ENCODE data around the gene ATP2C2.
"Not testable (repeated sequence)": the region's sequence is repeated elsewhere in the genome, so short reads cannot be mapped to it uniquely, and the experiment has no call there.

ATP2C2 gene

DNA sequence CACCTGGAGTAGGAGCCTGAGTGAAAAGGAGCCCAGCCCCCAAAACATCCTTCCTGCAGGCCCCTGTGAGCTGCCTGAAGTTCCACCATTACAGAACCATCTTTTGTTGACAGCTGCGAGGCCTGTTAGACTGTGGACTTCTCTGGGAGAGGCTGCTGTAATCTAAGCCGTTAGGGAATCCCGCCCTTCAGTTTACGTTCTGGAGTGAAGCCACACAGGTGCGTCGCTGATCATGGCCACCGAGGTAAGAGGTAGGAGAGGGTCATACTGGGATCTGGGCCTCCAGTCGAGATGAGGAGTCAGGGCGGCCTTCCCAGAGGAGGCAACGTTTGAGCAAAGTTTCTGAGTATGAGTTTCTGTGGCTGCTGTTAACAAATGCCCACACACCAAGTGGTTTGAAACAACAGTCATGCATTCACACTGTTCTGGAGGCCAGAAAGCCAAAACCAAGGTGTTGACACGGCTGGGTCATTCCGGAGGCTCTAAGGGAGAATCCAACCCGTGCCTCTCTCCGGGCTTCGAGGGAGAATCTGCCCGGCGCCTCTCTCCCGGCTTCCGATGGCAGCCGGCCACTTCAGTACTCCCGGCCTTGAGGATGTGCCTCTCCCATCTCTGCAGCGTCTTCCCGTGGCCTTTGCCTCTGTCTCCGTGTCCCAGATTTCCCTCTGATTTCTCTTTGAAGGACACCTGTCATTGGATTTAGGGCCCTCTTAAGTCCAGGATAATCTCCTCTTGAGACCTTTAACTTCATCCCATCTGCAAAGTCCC lies 26.6 kb upstream of the ATP2C2 start:
- 91 to 93% methylated on average over 19 to 24 of the region's 24 CpGs for WGBS, 2 experiments (ENCODE audit: insufficient coverage in 2 of 2)
- H3K4me3 ChIP-seq (ENCODE audit: extremely low read depth, insufficient read depth, low read length, poor library complexity, severe bottlenecking), result no peak overlapping the region
- peaks cover 9% of the 10 kb centered on the region for H3K9me3 ChIP-seq (ENCODE audit: control insufficient read depth, low read length)
- no peak overlapping the region for H3K27ac ChIP-seq (ENCODE audit: low read depth, low read length, severe bottlenecking)
- H3K36me3 ChIP-seq (ENCODE audit: control insufficient read depth, insufficient read depth, low read length), result no peaks in the 10 kb centered on the region
- H3K4me1 ChIP-seq (ENCODE audit: control insufficient read depth, insufficient read depth, low read length, poor library complexity, severe bottlenecking), result no peaks in the 10 kb centered on the region

DNA sequence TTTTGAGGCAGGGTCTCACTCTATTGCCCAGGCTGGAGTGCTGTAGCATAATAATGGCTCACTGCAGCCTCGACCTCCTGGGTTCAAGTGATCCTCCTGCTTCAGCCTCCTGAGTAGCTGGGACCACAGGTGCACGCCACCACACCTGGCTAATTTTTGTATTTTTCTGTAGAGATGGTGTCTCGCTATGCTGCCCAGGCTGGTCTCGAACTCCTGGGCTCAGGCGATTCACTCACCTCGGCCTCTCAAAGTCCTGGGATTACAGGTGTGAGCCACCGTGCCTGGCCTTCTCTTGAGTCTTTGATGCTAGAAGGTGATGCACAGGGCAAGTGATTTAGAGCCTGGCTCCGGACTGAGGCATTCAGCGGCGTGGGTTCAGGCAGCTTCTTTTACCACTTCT lies 24.5 kb upstream of the ATP2C2 start:
- not testable (repeated sequence) for H3K9me3 ChIP-seq (ENCODE audit: control insufficient read depth, low read length); H3K36me3 ChIP-seq (ENCODE audit: control insufficient read depth, insufficient read depth, low read length); H3K27ac ChIP-seq (ENCODE audit: low read depth, low read length, severe bottlenecking); H3K4me1 ChIP-seq (ENCODE audit: control insufficient read depth, insufficient read depth, low read length, poor library complexity, severe bottlenecking); H3K4me3 ChIP-seq (ENCODE audit: extremely low read depth, insufficient read depth, low read length, poor library complexity, severe bottlenecking)
- 94% methylated on average over 3 to 8 of the region's 10 CpGs for WGBS, 2 experiments (ENCODE audit: insufficient coverage in 2 of 2)

DNA sequence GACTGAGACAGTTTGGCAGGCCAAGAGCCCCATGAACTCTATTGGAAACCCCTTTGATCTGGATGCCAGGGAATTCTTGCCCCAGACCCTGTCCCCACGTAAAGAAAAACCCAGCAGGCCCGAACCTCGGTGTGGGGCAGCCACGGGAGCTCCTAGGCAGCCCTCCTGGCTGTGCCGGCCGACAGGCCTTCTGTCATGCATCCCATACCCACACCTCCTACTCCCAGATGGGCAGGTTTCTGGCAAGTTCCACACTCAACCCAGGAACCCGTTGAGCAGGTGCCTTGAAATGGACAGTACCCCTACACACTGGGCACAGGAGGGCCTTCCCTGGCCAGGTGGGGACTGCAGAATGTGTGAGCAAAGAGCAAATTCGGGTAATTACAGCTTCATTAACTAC lies 23.6 kb upstream of the ATP2C2 start:
- H3K9me3 ChIP-seq (ENCODE audit: control insufficient read depth, low read length), result no peaks in the 10 kb centered on the region
- H3K36me3 ChIP-seq (ENCODE audit: control insufficient read depth, insufficient read depth, low read length), result no peaks in the 10 kb centered on the region
- no peak overlapping the region for H3K27ac ChIP-seq (ENCODE audit: low read depth, low read length, severe bottlenecking)
- H3K4me3 ChIP-seq (ENCODE audit: extremely low read depth, insufficient read depth, low read length, poor library complexity, severe bottlenecking), result no peak overlapping the region
- no peaks in the 10 kb centered on the region for H3K4me1 ChIP-seq (ENCODE audit: control insufficient read depth, insufficient read depth, low read length, poor library complexity, severe bottlenecking)
- WGBS, 2 experiments (ENCODE audit: insufficient coverage in 2 of 2), result 86 to 91% methylated on average over 4 to 7 of the region's 8 CpGs

DNA sequence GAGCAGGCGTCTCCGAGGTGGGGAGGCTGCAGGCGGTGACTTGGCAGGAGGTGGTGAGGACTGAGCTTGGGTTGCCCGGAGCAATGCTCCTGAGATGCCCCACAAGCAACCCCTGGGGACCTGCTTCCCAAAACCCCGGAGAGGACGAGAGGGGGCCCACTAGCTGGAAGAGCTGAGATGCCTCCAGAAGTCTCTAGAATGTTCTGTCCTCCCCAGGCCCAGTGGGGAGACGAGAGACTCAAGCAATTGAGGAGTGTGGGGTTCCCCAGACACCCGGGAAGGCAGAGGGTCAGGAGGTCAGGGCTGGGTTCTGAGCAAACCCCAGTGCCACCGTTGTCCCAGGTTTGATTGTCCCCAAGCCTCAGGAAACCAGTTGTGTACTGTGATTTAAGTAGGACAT lies 21.2 kb upstream of the ATP2C2 start:
- no peaks in the 10 kb centered on the region for H3K36me3 ChIP-seq (ENCODE audit: control insufficient read depth, insufficient read depth, low read length)
- H3K4me3 ChIP-seq (ENCODE audit: extremely low read depth, insufficient read depth, low read length, poor library complexity, severe bottlenecking), result no peak overlapping the region
- H3K4me1 ChIP-seq (ENCODE audit: control insufficient read depth, insufficient read depth, low read length, poor library complexity, severe bottlenecking), result no peaks in the 10 kb centered on the region
- H3K9me3 ChIP-seq (ENCODE audit: control insufficient read depth, low read length), result no peaks in the 10 kb centered on the region
- H3K27ac ChIP-seq (ENCODE audit: low read depth, low read length, severe bottlenecking), result no peak overlapping the region
- WGBS, 2 experiments (ENCODE audit: insufficient coverage in 2 of 2), result 91 to 92% methylated on average over 7 to 9 of the region's 9 CpGs

DNA sequence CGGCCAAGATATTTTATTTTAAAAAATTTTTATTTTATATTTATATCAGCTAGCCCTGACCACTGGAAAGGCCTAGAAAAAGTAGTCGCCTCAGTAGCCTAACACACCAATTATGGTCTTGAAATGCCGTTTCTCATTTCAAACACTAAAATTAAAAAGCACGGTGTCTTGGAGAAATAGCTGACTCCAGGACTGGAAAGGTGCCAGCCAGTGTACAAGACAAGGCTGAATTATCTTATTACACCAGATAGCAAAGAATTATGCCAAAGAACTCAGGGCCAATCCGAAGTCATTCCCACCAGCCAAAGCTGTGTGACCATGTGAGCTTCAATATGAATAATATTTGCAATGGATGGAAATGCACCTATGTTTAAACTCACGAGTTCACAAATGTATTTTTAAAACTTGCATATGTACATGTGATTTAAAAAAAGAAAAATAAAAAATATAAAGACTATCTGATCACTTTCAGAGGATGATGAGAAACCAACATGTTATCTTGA lies 19.9 kb upstream of the ATP2C2 start:
- 83 to 100% methylated on average over 2 to 4 of the region's 6 CpGs for WGBS, 2 experiments (ENCODE audit: insufficient coverage in 2 of 2)
- Histone ChIP-seq H3K9me3 (ENCODE audit: control insufficient read depth, low read length) (no peaks in the 10 kb centered on the region), H3K4me1 (ENCODE audit: control insufficient read depth, insufficient read depth, low read length, poor library complexity, severe bottlenecking) (no peaks in the 10 kb centered on the region), H3K36me3 (ENCODE audit: control insufficient read depth, insufficient read depth, low read length) (no peaks in the 10 kb centered on the region), H3K27ac (ENCODE audit: low read depth, low read length, severe bottlenecking) (no peak overlapping the region), H3K4me3 (ENCODE audit: extremely low read depth, insufficient read depth, low read length, poor library complexity, severe bottlenecking) (no peak overlapping the region)

DNA sequence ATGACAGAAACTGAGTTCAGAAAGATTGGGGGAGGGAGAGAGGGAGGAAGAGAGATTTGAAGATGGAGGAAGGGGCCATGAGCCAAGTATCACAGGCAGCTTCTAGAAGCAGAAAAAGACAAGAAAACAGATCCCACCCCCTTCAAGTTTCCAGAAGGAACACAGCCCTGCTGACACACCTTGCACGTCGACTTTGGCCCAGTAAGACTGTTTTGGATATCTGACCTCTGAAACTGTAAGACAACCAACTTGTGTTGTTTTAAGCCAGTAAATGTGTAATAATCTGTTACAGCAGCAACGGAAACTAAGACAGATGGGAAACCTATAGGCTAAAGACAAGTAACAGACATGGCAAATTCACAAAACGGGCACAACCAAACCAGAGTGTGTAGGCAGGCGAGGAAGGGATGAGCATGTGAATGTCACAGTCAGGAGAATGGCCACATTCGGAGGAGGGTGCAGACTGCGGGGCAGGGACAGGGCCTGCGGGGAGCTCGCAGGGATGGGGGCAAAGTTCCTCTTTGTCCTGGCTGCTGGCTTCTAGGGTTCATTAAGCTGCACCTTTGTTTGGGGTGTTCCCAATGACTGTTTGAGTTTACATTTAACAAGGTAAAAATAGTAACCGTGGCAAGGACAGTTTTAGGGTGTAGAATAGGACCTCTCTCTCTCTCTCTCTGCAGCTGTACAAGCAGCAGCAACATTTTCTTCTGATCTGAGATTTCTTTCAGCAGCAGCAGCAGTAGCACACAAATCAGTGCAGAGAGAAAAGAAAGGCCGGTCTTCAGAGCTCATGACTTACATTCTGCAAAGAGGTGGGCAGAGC lies 18.3 kb upstream of the ATP2C2 start:
- 82 to 83% methylated on average over 8 to 9 of the region's 11 CpGs for WGBS, 2 experiments (ENCODE audit: insufficient coverage in 2 of 2)
- H3K4me3 ChIP-seq (ENCODE audit: extremely low read depth, insufficient read depth, low read length, poor library complexity, severe bottlenecking), result no peak overlapping the region
- no peaks in the 10 kb centered on the region for H3K36me3 ChIP-seq (ENCODE audit: control insufficient read depth, insufficient read depth, low read length)
- no peaks in the 10 kb centered on the region for H3K4me1 ChIP-seq (ENCODE audit: control insufficient read depth, insufficient read depth, low read length, poor library complexity, severe bottlenecking)
- H3K9me3 ChIP-seq (ENCODE audit: control insufficient read depth, low read length), result no peaks in the 10 kb centered on the region
- H3K27ac ChIP-seq (ENCODE audit: low read depth, low read length, severe bottlenecking), result no peak overlapping the region

DNA sequence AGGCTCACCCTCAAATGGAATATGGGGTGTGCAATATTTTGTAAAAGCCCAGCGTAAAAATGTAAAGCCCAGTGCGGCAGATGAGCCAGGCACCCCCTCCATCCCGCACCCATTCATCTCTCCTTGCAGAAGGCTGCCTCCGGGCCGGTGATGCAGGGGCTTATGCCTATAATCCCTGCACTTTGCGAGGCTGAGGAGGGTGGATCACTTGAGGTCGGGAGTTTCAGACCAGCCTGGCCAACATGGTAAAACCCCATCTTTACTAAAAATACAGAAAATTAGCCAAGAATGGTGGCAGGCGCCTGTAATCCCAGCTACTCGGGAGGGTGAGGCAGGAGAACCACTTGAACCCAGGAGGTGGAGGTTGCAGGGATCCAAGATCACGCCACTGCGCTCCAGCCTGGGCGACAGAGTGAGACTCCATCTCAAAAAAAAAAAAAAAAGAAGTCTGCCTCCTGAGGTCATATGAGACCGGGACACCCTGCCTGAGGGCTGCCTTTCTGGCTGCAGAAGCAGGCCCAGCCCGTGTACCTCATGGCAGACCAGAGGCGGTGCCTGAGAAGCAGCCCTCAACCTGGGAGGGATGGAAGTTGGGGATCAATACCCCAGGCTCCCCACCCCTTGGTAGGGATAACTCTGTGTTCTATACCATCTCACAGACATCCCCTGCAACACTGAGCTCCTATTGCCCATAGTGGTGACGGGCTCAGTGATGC lies 17.5 kb upstream of the ATP2C2 start:
- Histone ChIP-seq H3K9me3 (ENCODE audit: control insufficient read depth, low read length) (no peaks in the 10 kb centered on the region), H3K36me3 (ENCODE audit: control insufficient read depth, insufficient read depth, low read length) (no peaks in the 10 kb centered on the region), H3K27ac (ENCODE audit: low read depth, low read length, severe bottlenecking) (no peak overlapping the region), H3K4me3 (ENCODE audit: extremely low read depth, insufficient read depth, low read length, poor library complexity, severe bottlenecking) (no peak overlapping the region), H3K4me1 (ENCODE audit: control insufficient read depth, insufficient read depth, low read length, poor library complexity, severe bottlenecking) (no peaks in the 10 kb centered on the region)
- WGBS, 2 experiments (ENCODE audit: insufficient coverage in 2 of 2), result 84 to 88% methylated on average over 7 to 10 of the region's 16 CpGs

DNA sequence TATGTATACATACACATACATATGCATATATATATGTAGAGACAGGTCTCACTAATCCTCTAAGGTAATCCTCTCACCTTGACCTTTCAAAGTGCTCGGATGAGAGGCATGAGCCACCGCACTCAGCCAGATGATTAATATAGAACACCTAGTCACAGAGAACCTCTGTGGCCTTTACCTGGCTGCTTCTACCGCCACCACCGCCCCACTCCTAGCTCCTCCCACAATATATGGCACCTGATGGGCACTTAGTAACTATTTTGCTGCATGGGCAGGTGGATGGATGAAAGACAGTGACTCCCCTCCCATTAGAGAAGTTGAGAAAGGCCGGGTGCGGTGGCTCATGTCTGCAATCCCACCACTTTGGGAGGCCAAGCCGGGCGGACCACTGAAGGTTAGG lies 16.7 kb upstream of the ATP2C2 start:
- H3K9me3 ChIP-seq (ENCODE audit: control insufficient read depth, low read length), result no peaks in the 10 kb centered on the region
- 67 to 93% methylated on average over 3 to 5 of the region's 8 CpGs for WGBS, 2 experiments (ENCODE audit: insufficient coverage in 2 of 2)
- no peaks in the 10 kb centered on the region for H3K36me3 ChIP-seq (ENCODE audit: control insufficient read depth, insufficient read depth, low read length)
- H3K27ac ChIP-seq (ENCODE audit: low read depth, low read length, severe bottlenecking), result no peak overlapping the region
- H3K4me1 ChIP-seq (ENCODE audit: control insufficient read depth, insufficient read depth, low read length, poor library complexity, severe bottlenecking), result no peaks in the 10 kb centered on the region
- no peak overlapping the region for H3K4me3 ChIP-seq (ENCODE audit: extremely low read depth, insufficient read depth, low read length, poor library complexity, severe bottlenecking)

DNA sequence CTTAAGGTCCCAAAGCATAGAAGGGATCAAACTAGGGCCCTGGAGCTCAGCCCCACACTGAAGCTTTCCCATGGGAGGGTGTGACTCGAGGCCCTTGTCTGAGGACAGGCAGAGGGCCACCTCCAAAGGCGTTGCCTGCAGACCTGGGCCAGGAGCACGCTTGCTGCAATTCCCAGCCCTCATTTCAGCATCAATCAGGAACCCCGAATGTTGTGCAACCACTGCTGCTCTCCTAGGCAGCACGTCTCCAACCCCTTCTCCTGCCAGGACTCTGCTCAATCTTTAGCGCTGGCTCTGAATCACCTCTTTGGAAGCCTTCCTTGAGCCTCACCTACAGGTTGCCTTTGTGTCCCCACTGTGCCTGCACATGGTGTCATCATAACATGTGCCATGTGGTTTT lies 14.0 kb upstream of the ATP2C2 start:
- Histone ChIP-seq H3K9me3 (ENCODE audit: control insufficient read depth, low read length) (no peaks in the 10 kb centered on the region), H3K4me1 (ENCODE audit: control insufficient read depth, insufficient read depth, low read length, poor library complexity, severe bottlenecking) (no peaks in the 10 kb centered on the region), H3K4me3 (ENCODE audit: extremely low read depth, insufficient read depth, low read length, poor library complexity, severe bottlenecking) (no peak overlapping the region), H3K27ac (ENCODE audit: low read depth, low read length, severe bottlenecking) (no peak overlapping the region), H3K36me3 (ENCODE audit: control insufficient read depth, insufficient read depth, low read length) (no peaks in the 10 kb centered on the region)
- 81 to 82% methylated on average over 6 of the region's 6 CpGs for WGBS, 2 experiments (ENCODE audit: insufficient coverage in 2 of 2)

DNA sequence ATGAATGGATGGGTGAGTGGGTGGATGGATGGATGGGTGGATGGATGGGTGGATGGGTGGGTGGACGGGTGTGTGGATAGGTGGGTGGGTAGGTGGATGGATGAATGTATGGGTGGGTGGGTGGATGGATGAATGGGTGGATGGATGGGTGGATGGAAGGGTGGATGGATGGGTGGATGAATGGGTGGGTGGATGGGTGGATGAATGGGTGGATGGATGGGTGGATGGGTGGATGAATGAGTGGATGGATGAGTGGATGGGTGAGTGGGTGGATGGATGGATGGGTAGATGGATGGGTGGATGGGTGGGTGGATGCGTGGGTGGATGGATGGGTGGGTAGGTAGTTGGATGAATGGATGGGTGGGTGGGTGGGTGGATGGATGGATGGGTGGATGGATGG lies 13.2 kb upstream of the ATP2C2 start:
- H3K36me3 ChIP-seq (ENCODE audit: control insufficient read depth, insufficient read depth, low read length), result no peaks in the 10 kb centered on the region
- peaks cover 2% of the 10 kb centered on the region for H3K4me1 ChIP-seq (ENCODE audit: control insufficient read depth, insufficient read depth, low read length, poor library complexity, severe bottlenecking)
- WGBS, 2 experiments (ENCODE audit: insufficient coverage in 2 of 2), result 89% methylated on average over 2 of the region's 2 CpGs; no CpG with 5 or more reads in 1 of the 2 experiments
- no peak overlapping the region for H3K27ac ChIP-seq (ENCODE audit: low read depth, low read length, severe bottlenecking)
- no peak overlapping the region for H3K4me3 ChIP-seq (ENCODE audit: extremely low read depth, insufficient read depth, low read length, poor library complexity, severe bottlenecking)
- H3K9me3 ChIP-seq (ENCODE audit: control insufficient read depth, low read length), result no peaks in the 10 kb centered on the region
